Stimulated activated naive CD4-positive, alpha-beta T cell treated with Interleukin-2 at 50 U/mL for 16 hours (primary cell): ENCODE measurements around the gene CCDC182.
A peak's percentile ranks its signal among the peaks of the same experiment; 100 is the strongest.

Experiments used
- DNase-seq: peaks from one replicate; lab custom pipeline; 2025; lab: John Stamatoyannopoulos, UW

CCDC182 gene

GRCh38 chr17:57745242-57745641, at the start of gene CCDC182:
Gene CCDC182, minus strand, starts transcription at chr17:57745299. Its CDS starts 27 bp downstream, at chr17:57745272.
- DNase-seq: no peak

- no peak for DNase-seq
These were observed 49.7 kb upstream of the CCDC182 start for GRCh38 chr17:57794841-57795240.

- DNase-seq: no peak
These were observed 43.6 kb upstream of the CCDC182 start for GRCh38 chr17:57788725-57789124.

GRCh38 chr17:57785022-57785421, 39.9 kb upstream of the CCDC182 start:
- no peak for DNase-seq

- no peak for DNase-seq
These were observed 39.3 kb upstream of the CCDC182 start for GRCh38 chr17:57784226-57784895.

GRCh38 chr17:57783338-57783742, 38.2 kb upstream of the CCDC182 start:
- peak; percentile 36 for DNase-seq

- DNase-seq: no peak
These were observed 37.7 kb upstream of the CCDC182 start for GRCh38 chr17:57782647-57783337.

- DNase-seq: no peak
These were observed 37.0 kb upstream of the CCDC182 start for GRCh38 chr17:57782062-57782490.

- DNase-seq: no peak
These were observed 36.4 kb upstream of the CCDC182 start for GRCh38 chr17:57781386-57782061.

GRCh38 chr17:57779706-57780105, 34.6 kb upstream of the CCDC182 start:
- DNase-seq: no peak

- DNase-seq: no peak
These were observed 33.2 kb upstream of the CCDC182 start for GRCh38 chr17:57778306-57778705.

- no peak for DNase-seq
These were observed 31.3 kb upstream of the CCDC182 start for GRCh38 chr17:57776366-57776765.

- no peak for DNase-seq
These were observed 29.8 kb upstream of the CCDC182 start for GRCh38 chr17:57774872-57775271.

GRCh38 chr17:57773557-57773956, 28.5 kb upstream of the CCDC182 start:
- no peak for DNase-seq

- no peak for DNase-seq
These were observed 27.7 kb upstream of the CCDC182 start for GRCh38 chr17:57772774-57773173.

GRCh38 chr17:57767561-57767960, 22.5 kb upstream of the CCDC182 start:
- DNase-seq: no peak

- no peak for DNase-seq
These were observed 21.3 kb upstream of the CCDC182 start for GRCh38 chr17:57766318-57766943.

- no peak for DNase-seq
These were observed 17.6 kb upstream of the CCDC182 start for GRCh38 chr17:57762452-57763395.

GRCh38 chr17:57761887-57762286, 16.8 kb upstream of the CCDC182 start:
- no peak for DNase-seq

- no peak for DNase-seq
These were observed 14.9 kb upstream of the CCDC182 start for GRCh38 chr17:57760046-57760445.

- no peak for DNase-seq
These were observed 13.6 kb upstream of the CCDC182 start for GRCh38 chr17:57758654-57759053.
